DOHH2 (cell line): ENCODE data around the gene NRXN3.

Experiments used
- CTCF ChIP-seq: fragments of 200-600 bp; sonication (generic); IDR thresholded peaks from one replicate; pipeline ENCODE4 v1.5.1; 2014; ENCODE audit warnings: antibody characterized with exemption, mild to moderate bottlenecking, low read depth, low read length; ENCODE audit not compliant: poor library complexity, severe bottlenecking
- EZH2phosphoT487 ChIP-seq: fragments of 200-600 bp; sonication (generic); IDR thresholded peaks from 2 replicates; pipeline ENCODE4 v1.6.1; 2017; ENCODE audit warnings: borderline replicate concordance, mild to moderate bottlenecking, antibody characterized with exemption, low read length, moderate library complexity, mixed read lengths

- TF ChIP-seq CTCF = no peak
- TF ChIP-seq EZH2phosphoT487 = no peak
Measured at GRCh38 chr14:79576424-79576823, 1406.3 kb downstream of the NRXN3 start.
